Measurements from ENCODE around the gene MED25. TPM values are rescaled to one million over a fixed set of nuclear protein-coding genes. Genes with fewer than 3 reads are reported as not detected.

Gene MED25
- total and polyA plus RNA-seq, 9 of the 15 experiments (the other 6 are each of a cell fraction or from before 2014, with no cell fraction given), result 4.1 to 93.9 (median 19.3) TPM

- no peak for TF ChIP-seq ZNF592 (IDR thresholded peaks at IDR 0.05)
- TF ChIP-seq SAFB (IDR thresholded peaks at IDR 0.05; ENCODE audit: borderline replicate concordance, low read depth, low read length), result no peak
- TF ChIP-seq L3MBTL2 (IDR thresholded peaks at IDR 0.05), result no peak
- TF ChIP-seq FOXP4 (CRISPR knock-in tag; IDR thresholded peaks at IDR 0.05; ENCODE audit: borderline replicate concordance), result no peak
- TF ChIP-seq BCLAF1 (IDR thresholded peaks at IDR 0.05; ENCODE audit: borderline replicate concordance in 1 of 2, control insufficient read depth in 1 of 2, low read depth in 2 of 2, low read length in 1 of 2), result no peak
- TF ChIP-seq NRF1 (conservative IDR thresholded peaks at IDR 0.05 in 1 of 2, IDR thresholded peaks at IDR 0.05 in 1 of 2), result no peak
- TF ChIP-seq RBM25 (IDR thresholded peaks at IDR 0.05; ENCODE audit: low read depth, low read length, severe bottlenecking), result no peak
- no peak for TF ChIP-seq SRSF7 (optimal IDR thresholded peaks at IDR 0.05; ENCODE audit: low read depth, low read length)
- no peak for TF ChIP-seq ZNF239 (CRISPR knock-in tag; IDR thresholded peaks at IDR 0.05)
- no peak for TF ChIP-seq NELFE (IDR thresholded peaks at IDR 0.05; ENCODE audit: insufficient read depth, insufficient read length)
- no peak for TF ChIP-seq GABPB2 (CRISPR knock-in tag; conservative IDR thresholded peaks at IDR 0.05)
- TF ChIP-seq PHTF2 (CRISPR knock-in tag; IDR thresholded peaks at IDR 0.05), result no peak
- TF ChIP-seq ZNF780A (CRISPR knock-in tag; IDR thresholded peaks at IDR 0.05), result no peak
- no peak for TF ChIP-seq CCAR2 (IDR thresholded peaks at IDR 0.05; ENCODE audit: low read depth, low read length)
- no peak for TF ChIP-seq ARID3B (CRISPR knock-in tag; IDR thresholded peaks at IDR 0.05; ENCODE audit: borderline replicate concordance)
- no peak for TF ChIP-seq RBM15 (IDR thresholded peaks at IDR 0.05; ENCODE audit: insufficient read depth, low read length)
Measured at GRCh38 chr19:49801966-49802661, 16.0 kb upstream of the MED25 start (continued).

Data from K562 (cell line).